ENCODE results near the gene TNIK.
"Not testable (repeated sequence)": the region's sequence is repeated elsewhere in the genome, so short reads cannot be mapped to it uniquely, and the experiment has no call there.

- TF ChIP-seq POLR2AphosphoS5, POLR2A (IDR thresholded peaks at IDR 0.05; ENCODE audit: low read depth, low read length): not testable (repeated sequence)
Measured at GRCh38 chr3:171422855-171423254, 37.4 kb downstream of the TNIK start.

All from GM12892 (cell line).